Measurements from ENCODE around the gene GPR101. TPM values are rescaled to one million over a fixed set of nuclear protein-coding genes. Genes with fewer than 3 reads are reported as not detected.

Gene GPR101
- total RNA-seq, 1 experiment from 2014 or later = not detected

GRCh38 chrX:137058339-137059127, 24.7 kb upstream of the GPR101 start:
- no peak overlapping the region for H3K9ac ChIP-seq (ENCODE audit: extremely low read depth, insufficient read length, low read length)
- H3T11ph ChIP-seq (ENCODE audit: low read length) = no peak overlapping the region
- no peak overlapping the region for H3K27ac ChIP-seq (ENCODE audit: insufficient read length, low read depth, low read length)
- no peaks in the 10 kb centered on the region for H3K79me2 ChIP-seq (ENCODE audit: insufficient read depth, low read length)
- H3K4me1 Mint-ChIP-seq = no peaks in the 10 kb centered on the region
- peaks cover 60 to 69% of the 10 kb centered on the region in 2 experiments for H3K9me3 Mint-ChIP-seq
- H4K20me1 ChIP-seq (ENCODE audit: control insufficient read depth, insufficient read depth, insufficient read length) = no peaks in the 10 kb centered on the region
- H3K23ac ChIP-seq (ENCODE audit: insufficient read length, low read depth, low read length) = no peak overlapping the region
- H2AK5ac ChIP-seq (ENCODE audit: insufficient read length, low read length) = no peak overlapping the region
- WGBS (ENCODE audit: extremely low coverage, insufficient read length, low lambda C conversion rate) = no CpG with 5 or more reads among the region's 2 CpGs
- H3K27me3 Mint-ChIP-seq (ENCODE audit: low read depth) = peaks cover 28% of the 10 kb centered on the region
- no peaks in the 10 kb centered on the region for H3K4me1 ChIP-seq (ENCODE audit: insufficient read depth, low read length)
- H3K4me3 Mint-ChIP-seq = no peak overlapping the region
- H3K79me1 ChIP-seq (ENCODE audit: insufficient read depth, low read depth, low read length, poor library complexity, severe bottlenecking) = no peaks in the 10 kb centered on the region
- no peak for DNase-seq
- H2BK5ac ChIP-seq (ENCODE audit: insufficient read length, low read length) = no peak overlapping the region
- no peak overlapping the region for H4K5ac ChIP-seq (ENCODE audit: insufficient read length, low read depth, low read length)
- H2BK15ac ChIP-seq (ENCODE audit: low read depth, low read length) = no peak overlapping the region
- H3K56ac ChIP-seq (ENCODE audit: insufficient read length, low read depth, low read length) = no peak overlapping the region
- no peak overlapping the region for H4K91ac ChIP-seq (ENCODE audit: insufficient read length, low read depth, low read length)
- H2BK120ac ChIP-seq (ENCODE audit: low read depth, low read length, poor library complexity, severe bottlenecking) = no peak overlapping the region
- no peak overlapping the region for H3K4ac ChIP-seq (ENCODE audit: low read depth, low read length)
- H3K9me3 ChIP-seq (ENCODE audit: control insufficient read depth, low read depth, low read length) = peaks cover 37% of the 10 kb centered on the region
- H4K8ac ChIP-seq (replicated peaks; ENCODE audit: insufficient read length, low read depth, low read length) = no peak overlapping the region
- H2AFZ ChIP-seq (ENCODE audit: low read length) = no peak overlapping the region
- no peak overlapping the region for H3K27ac Mint-ChIP-seq
- H3K14ac ChIP-seq (ENCODE audit: insufficient read depth, low read length) = no peak overlapping the region
- peaks cover 0 to 3% (median 0%) of the 10 kb centered on the region in 3 experiments; a peak in 1 of 7 replicates for H3K36me3 Mint-ChIP-seq (ENCODE audit: insufficient read depth in 1 of 3, low read depth in 3 of 3)
- no peaks in the 10 kb centered on the region; the same call in 1 of the 2 replicates for H3K27me3 ChIP-seq (ENCODE audit: insufficient read depth, low read length)
- no peak overlapping the region for H2BK12ac ChIP-seq (ENCODE audit: insufficient read length, low read depth, low read length)
- no peak overlapping the region for H2BK20ac ChIP-seq (ENCODE audit: low read depth, low read length, poor library complexity, severe bottlenecking)
- H3K23me2 ChIP-seq (ENCODE audit: insufficient read length, low read depth, low read length, poor library complexity, severe bottlenecking) = no peaks in the 10 kb centered on the region
- H3K4me2 ChIP-seq (ENCODE audit: insufficient read depth, insufficient read length, low read length) = no peak overlapping the region
- no peak overlapping the region for H3K18ac ChIP-seq (ENCODE audit: insufficient read length, low read depth, low read length)
- no peak for TF ChIP-seq CTCF (conservative IDR thresholded peaks at IDR 0.05)

Data from H9 (cell line).